Dendritic cell treated with granulocyte-macrophage colony-stimulating factor and Interleukin-4, amounts not matched to agents 40 ng/mL and 50 ng/mL, for 4 days (primary cell): ENCODE measurements around the gene ZBTB16.

ENCODE experiments used
- H3K27ac Mint-ChIP-seq: one replicate; pipeline ENCODE4 v1.8.0; 2022; ENCODE audit warnings: mild to moderate bottlenecking, mixed read lengths
- H3K27me3 Mint-ChIP-seq: one replicate; pipeline ENCODE4 v1.8.0; 2022; ENCODE audit warnings: mild to moderate bottlenecking, mixed read lengths
- H3K36me3 Mint-ChIP-seq: one replicate; pipeline ENCODE4 v1.8.0; 2022; ENCODE audit warnings: low read depth, mixed read lengths
- H3K4me1 Mint-ChIP-seq: one replicate; pipeline ENCODE4 v1.8.0; 2022; ENCODE audit warnings: low read depth, mixed read lengths
- H3K4me3 Mint-ChIP-seq: one replicate; pipeline ENCODE4 v1.8.0; 2022; ENCODE audit warnings: mild to moderate bottlenecking, moderate library complexity, mixed read lengths
- H3K9me3 Mint-ChIP-seq: one replicate; pipeline ENCODE4 v1.8.0; 2022; ENCODE audit warnings: mixed read lengths
- intact Hi-C: fragments of 100-400 bp; cut with micrococcal nuclease; formaldehyde crosslinking; loops from one replicate; pipeline ENCODE4 v1.15.0; 2022

ZBTB16 gene

GRCh38 chr11:114078423-114078822, 18.9 kb downstream of the ZBTB16 start:
- no peak overlapping the region for H3K27ac Mint-ChIP-seq
- H3K4me1 Mint-ChIP-seq = peaks cover 76% of the 10 kb centered on the region
- no peak overlapping the region for H3K4me3 Mint-ChIP-seq
- intact Hi-C loops = no loop called here
- H3K9me3 Mint-ChIP-seq = no peaks in the 10 kb centered on the region
- no peaks in the 10 kb centered on the region for H3K36me3 Mint-ChIP-seq
- H3K27me3 Mint-ChIP-seq = peaks cover 78% of the 10 kb centered on the region

- Mint-ChIP-seq H3K36me3 (no peaks in the 10 kb centered on the region), H3K27me3 (peaks cover 78% of the 10 kb centered on the region), H3K4me3 (no peak overlapping the region), H3K27ac (peak overlapping the region; percentile 21), H3K9me3 (no peaks in the 10 kb centered on the region), H3K4me1 (peaks cover 79% of the 10 kb centered on the region)
- intact Hi-C loops = loop anchor here (5.0 kb wide), 1 partner anchor 83 kb away; no protein-coding TSS in a partner anchor
Observed at GRCh38 chr11:114079511-114080065, 20.1 kb downstream of the ZBTB16 start.

- H3K4me3 Mint-ChIP-seq = no peak overlapping the region
- H3K9me3 Mint-ChIP-seq = no peaks in the 10 kb centered on the region
- intact Hi-C loops = loop anchor here (5.0 kb wide), 1 partner anchor 82 kb away; no protein-coding TSS in a partner anchor
- H3K27me3 Mint-ChIP-seq = peaks cover 74% of the 10 kb centered on the region
- no peaks in the 10 kb centered on the region for H3K36me3 Mint-ChIP-seq
- peak overlapping the region; percentile 21 for H3K27ac Mint-ChIP-seq
- H3K4me1 Mint-ChIP-seq = peaks cover 73% of the 10 kb centered on the region
Observed at GRCh38 chr11:114080219-114080618, 20.7 kb downstream of the ZBTB16 start.

- Mint-ChIP-seq H3K4me1 (peaks cover 77% of the 10 kb centered on the region), H3K4me3 (no peak overlapping the region), H3K9me3 (no peaks in the 10 kb centered on the region), H3K27ac (peak overlapping the region; percentile 21), H3K27me3 (peaks cover 78% of the 10 kb centered on the region), H3K36me3 (no peaks in the 10 kb centered on the region)
- intact Hi-C loops = loop anchor here (5.0 kb wide), 1 partner anchor 82 kb away; no protein-coding TSS in a partner anchor
Observed at GRCh38 chr11:114080769-114081168, 21.3 kb downstream of the ZBTB16 start.

GRCh38 chr11:114081641-114082414, 22.3 kb downstream of the ZBTB16 start:
- intact Hi-C loops = loop anchor here (5.0 kb wide), 1 partner anchor 80 kb away; no protein-coding TSS in a partner anchor
- Mint-ChIP-seq H3K27ac (no peak overlapping the region), H3K36me3 (no peaks in the 10 kb centered on the region), H3K4me3 (no peak overlapping the region), H3K9me3 (no peaks in the 10 kb centered on the region), H3K4me1 (peaks cover 83% of the 10 kb centered on the region), H3K27me3 (peaks cover 75% of the 10 kb centered on the region)

- intact Hi-C loops = loop anchor here (5.0 kb wide), 1 partner anchor 80 kb away; no protein-coding TSS in a partner anchor
- Mint-ChIP-seq H3K9me3 (no peaks in the 10 kb centered on the region), H3K4me3 (no peak overlapping the region), H3K27ac (no peak overlapping the region), H3K4me1 (peaks cover 83% of the 10 kb centered on the region), H3K27me3 (peaks cover 75% of the 10 kb centered on the region), H3K36me3 (no peaks in the 10 kb centered on the region)
Observed at GRCh38 chr11:114082415-114082748, 22.9 kb downstream of the ZBTB16 start.

- Mint-ChIP-seq H3K27me3 (peaks cover 72% of the 10 kb centered on the region), H3K9me3 (no peaks in the 10 kb centered on the region), H3K4me3 (no peak overlapping the region), H3K4me1 (peaks cover 83% of the 10 kb centered on the region), H3K27ac (no peak overlapping the region), H3K36me3 (no peaks in the 10 kb centered on the region)
- intact Hi-C loops = loop anchor here (5.0 kb wide), 1 partner anchor 80 kb away; no protein-coding TSS in a partner anchor
Observed at GRCh38 chr11:114082767-114083181, 23.3 kb downstream of the ZBTB16 start.

GRCh38 chr11:114083391-114084252, 24.1 kb downstream of the ZBTB16 start:
- peaks cover 84% of the 10 kb centered on the region for H3K4me1 Mint-ChIP-seq
- H3K27ac Mint-ChIP-seq = no peak overlapping the region
- H3K27me3 Mint-ChIP-seq = peaks cover 63% of the 10 kb centered on the region
- no peak overlapping the region for H3K4me3 Mint-ChIP-seq
- H3K9me3 Mint-ChIP-seq = no peaks in the 10 kb centered on the region
- H3K36me3 Mint-ChIP-seq = no peaks in the 10 kb centered on the region
- intact Hi-C loops = loop anchor here (5.0 kb wide), 1 partner anchor 79 kb away; no protein-coding TSS in a partner anchor

GRCh38 chr11:114084414-114084813, 24.9 kb downstream of the ZBTB16 start:
- intact Hi-C loops = loop anchor here (5.0 kb wide), 1 partner anchor 78 kb away; no protein-coding TSS in a partner anchor
- Mint-ChIP-seq H3K4me1 (peaks cover 80% of the 10 kb centered on the region), H3K9me3 (no peaks in the 10 kb centered on the region), H3K36me3 (no peaks in the 10 kb centered on the region), H3K4me3 (no peak overlapping the region), H3K27ac (no peak overlapping the region), H3K27me3 (peaks cover 55% of the 10 kb centered on the region)

- Mint-ChIP-seq H3K27ac (no peak overlapping the region), H3K4me3 (no peak overlapping the region), H3K27me3 (peaks cover 44% of the 10 kb centered on the region), H3K36me3 (no peaks in the 10 kb centered on the region), H3K4me1 (peaks cover 66% of the 10 kb centered on the region), H3K9me3 (no peaks in the 10 kb centered on the region)
- intact Hi-C loops = no loop called here
Observed at GRCh38 chr11:114085965-114086793, 26.7 kb downstream of the ZBTB16 start.

GRCh38 chr11:114087025-114087424, 27.5 kb downstream of the ZBTB16 start:
- no peak overlapping the region for H3K4me3 Mint-ChIP-seq

GRCh38 chr11:114088216-114088615, 28.7 kb downstream of the ZBTB16 start:
- Mint-ChIP-seq H3K27ac (no peak overlapping the region), H3K27me3 (peaks cover 27% of the 10 kb centered on the region), H3K36me3 (no peaks in the 10 kb centered on the region), H3K9me3 (no peaks in the 10 kb centered on the region), H3K4me3 (no peak overlapping the region), H3K4me1 (peaks cover 59% of the 10 kb centered on the region)
- intact Hi-C loops = no loop called here

More at GRCh38 chr11:114087025-114087424, 27.5 kb downstream of the ZBTB16 start:
- H3K9me3 Mint-ChIP-seq = no peaks in the 10 kb centered on the region
- peaks cover 37% of the 10 kb centered on the region for H3K27me3 Mint-ChIP-seq
- no peaks in the 10 kb centered on the region for H3K36me3 Mint-ChIP-seq
- intact Hi-C loops = no loop called here
- H3K4me1 Mint-ChIP-seq = peaks cover 68% of the 10 kb centered on the region
- no peak overlapping the region for H3K27ac Mint-ChIP-seq

- Mint-ChIP-seq H3K27ac (no peak overlapping the region), H3K36me3 (no peaks in the 10 kb centered on the region), H3K27me3 (peaks cover 21% of the 10 kb centered on the region), H3K4me1 (peaks cover 53% of the 10 kb centered on the region), H3K4me3 (no peak overlapping the region), H3K9me3 (no peaks in the 10 kb centered on the region)
- intact Hi-C loops = no loop called here
Observed at GRCh38 chr11:114088836-114089235, 29.3 kb downstream of the ZBTB16 start.
